Inferior parietal cortex (tissue), 1 donor: ENCODE measurements around the gene TMED5.
"Not testable (repeated sequence)": the region's sequence is repeated elsewhere in the genome, so short reads cannot be mapped to it uniquely, and the experiment has no call there.

ENCODE experiments used
- DNase-seq: peaks from one replicate; pipeline ENCODE4 v3.0.0-alpha.2; 2016; ENCODE audit errors: extremely low spot score

The TMED5 gene

GRCh38 chr1:93171549-93172034 is 8.6 kb downstream of the TMED5 start:
- DNase-seq = no peak

GRCh38 chr1:93170141-93170678 is 10.0 kb downstream of the TMED5 start:
- not testable (repeated sequence) for DNase-seq

GRCh38 chr1:93167006-93167405 is 13.2 kb downstream of the TMED5 start:
- DNase-seq = no peak

- not testable (repeated sequence) for DNase-seq
These were observed 14.3 kb downstream of the TMED5 start for GRCh38 chr1:93165895-93166294.

GRCh38 chr1:93164816-93165215 is 15.4 kb downstream of the TMED5 start:
- no peak for DNase-seq

GRCh38 chr1:93163314-93163713 is 16.9 kb downstream of the TMED5 start:
- DNase-seq = not testable (repeated sequence)

- DNase-seq = no peak
These were observed 20.9 kb downstream of the TMED5 start for GRCh38 chr1:93159337-93159736.

- DNase-seq = no peak
These were observed 24.9 kb downstream of the TMED5 start for GRCh38 chr1:93155335-93155734.

- DNase-seq = no peak
These were observed 25.3 kb downstream of the TMED5 start for GRCh38 chr1:93154898-93155297.

- no peak for DNase-seq
These were observed 27.4 kb downstream of the TMED5 start for GRCh38 chr1:93152835-93153234.

GRCh38 chr1:93151474-93151873 is 28.7 kb downstream of the TMED5 start:
- DNase-seq = no peak

GRCh38 chr1:93150729-93151128 is 29.5 kb downstream of the TMED5 start:
- no peak for DNase-seq

GRCh38 chr1:93148001-93148400 is 32.2 kb downstream of the TMED5 start:
- no peak for DNase-seq

- DNase-seq = no peak
These were observed 36.4 kb downstream of the TMED5 start for GRCh38 chr1:93143769-93144168.

GRCh38 chr1:93143136-93143535 is 37.1 kb downstream of the TMED5 start:
- no peak for DNase-seq

- no peak for DNase-seq
These were observed 38.1 kb downstream of the TMED5 start for GRCh38 chr1:93142161-93142560.

- no peak for DNase-seq
These were observed 40.1 kb downstream of the TMED5 start for GRCh38 chr1:93140106-93140505.

GRCh38 chr1:93137604-93138292 is 42.5 kb downstream of the TMED5 start:
- DNase-seq = no peak

GRCh38 chr1:93136445-93136844 is 43.8 kb downstream of the TMED5 start:
- no peak for DNase-seq

GRCh38 chr1:93132638-93133037 is 47.6 kb downstream of the TMED5 start:
- no peak for DNase-seq

- DNase-seq = no peak
These were observed 50.6 kb downstream of the TMED5 start for GRCh38 chr1:93129507-93130099.

GRCh38 chr1:93124556-93125355 is 55.5 kb downstream of the TMED5 start:
- no peak for DNase-seq
